Neural cell (in vitro differentiated cells): ENCODE data around the gene KCNQ5. TPM values are rescaled to one million over a fixed set of nuclear protein-coding genes. Genes with fewer than 3 reads are reported as not detected.

Source experiments
- H2AFZ ChIP-seq: fragments of 200-600, 300-800 bp; sonication (generic), shearing (Covaris generic); 2 replicates; pipeline ENCODE4 v1.6.0; 2014; ENCODE audit warnings: low read depth, mild to moderate bottlenecking, antibody characterized with exemption, low read length, moderate library complexity
- H3F3A ChIP-seq: fragments of 200-600 bp; shearing (Covaris generic); 2 replicates; pipeline ENCODE4 v1.6.1; 2016; ENCODE audit warnings: mild to moderate bottlenecking, moderate library complexity, mixed read lengths, antibody characterized with exemption, low read length; ENCODE audit not compliant: insufficient read depth, poor library complexity, severe bottlenecking
- H3K27ac ChIP-seq: fragments of 200-600, 300-800 bp; sonication (generic), shearing (Covaris generic); 2 replicates; pipeline ENCODE4 v1.5.1; 2014; ENCODE audit warnings: mild to moderate bottlenecking, low read length, moderate library complexity
- H3K27me3 ChIP-seq: fragments of 300-800, 200-600 bp; sonication (generic), shearing (Covaris generic); 2 replicates; pipeline ENCODE4 v1.6.0; 2014; ENCODE audit warnings: mild to moderate bottlenecking, low read depth, low read length, moderate library complexity; ENCODE audit not compliant: insufficient read depth
- H3K36me3 ChIP-seq: fragments of 300-800, 200-600 bp; sonication (generic), shearing (Covaris generic); 2 replicates; pipeline ENCODE4 v1.5.1; 2014; ENCODE audit warnings: mild to moderate bottlenecking, antibody characterized with exemption, low read length, moderate library complexity; ENCODE audit not compliant: insufficient read depth
- H3K4me2 ChIP-seq: fragments of 300-800, 200-600 bp; sonication (generic), shearing (Covaris generic); 2 replicates; pipeline ENCODE4 v1.6.0; 2014; ENCODE audit warnings: mild to moderate bottlenecking, low read length
- H3K4me3 ChIP-seq: fragments of 300-800, 200-600 bp; sonication (generic), shearing (Covaris generic); 2 replicates; pipeline ENCODE4 v1.5.1; 2014; ENCODE audit warnings: mild to moderate bottlenecking, low read length, moderate library complexity
- H3K79me2 ChIP-seq: fragments of 200-600 bp; shearing (Covaris generic); replicated peaks from 2 replicates; pipeline ENCODE4 v1.6.0; 2014; ENCODE audit warnings: mild to moderate bottlenecking, low read length, moderate library complexity; ENCODE audit not compliant: insufficient read depth
- H3K9ac ChIP-seq: fragments of 300-800, 200-600 bp; sonication (generic), shearing (Covaris generic); 2 replicates; pipeline ENCODE4 v1.6.1; 2016; ENCODE audit warnings: mild to moderate bottlenecking, low read length, mixed read lengths
- H3K9me2 ChIP-seq: fragments of 200-600 bp; shearing (Covaris generic); 2 replicates; pipeline ENCODE4 v1.6.1; 2016; ENCODE audit warnings: mild to moderate bottlenecking, low read length, mixed read lengths; ENCODE audit not compliant: insufficient read depth
- H3K9me3 ChIP-seq: fragments of 200-600, 300-800 bp; sonication (generic), shearing (Covaris generic); 2 replicates; pipeline ENCODE4 v1.6.1; 2016; ENCODE audit warnings: mild to moderate bottlenecking, mixed run types, low read length, moderate library complexity, mixed read lengths
- H4K20me1 ChIP-seq: fragments of 200-600 bp; shearing (Covaris generic); 2 replicates; pipeline ENCODE4 v1.6.1; 2016; ENCODE audit warnings: mild to moderate bottlenecking, mixed run types; ENCODE audit not compliant: insufficient read depth
- CTCF ChIP-seq: fragments of 450-650 bp; IDR thresholded peaks from 2 replicates; pipeline ENCODE4 v1.5.1; 2014; ENCODE audit warnings: antibody characterized with exemption, mild to moderate bottlenecking, moderate library complexity; ENCODE audit not compliant: poor library complexity, severe bottlenecking
- EP300 ChIP-seq: fragments of 450-650 bp; conservative IDR thresholded peaks from 2 replicates; pipeline ENCODE4 v1.6.1; 2014; ENCODE audit warnings: antibody characterized with exemption, mild to moderate bottlenecking, moderate library complexity; ENCODE audit not compliant: poor library complexity, severe bottlenecking
- EZH2 ChIP-seq: fragments of 200-600, 300-800 bp; shearing (Covaris generic), sonication (generic); IDR thresholded peaks from 2 replicates; pipeline ENCODE4 v1.6.1; 2014; ENCODE audit warnings: antibody characterized with exemption, low read length, borderline replicate concordance, mild to moderate bottlenecking; ENCODE audit not compliant: insufficient read depth, poor library complexity, severe bottlenecking
- MXI1 ChIP-seq: fragments of 450-650 bp; conservative IDR thresholded peaks from 2 replicates; pipeline ENCODE4 v1.6.1; 2014; ENCODE audit warnings: antibody characterized with exemption, mild to moderate bottlenecking; ENCODE audit not compliant: poor library complexity, severe bottlenecking
- POLR2AphosphoS5 ChIP-seq: IDR thresholded peaks from 2 replicates; pipeline ENCODE4 v1.6.1; 2012
- RAD21 ChIP-seq: fragments of 450-650 bp; conservative IDR thresholded peaks from 2 replicates; pipeline ENCODE4 v1.6.1; 2014; ENCODE audit warnings: antibody characterized with exemption, mild to moderate bottlenecking, moderate library complexity
- REST ChIP-seq: IDR thresholded peaks from 2 replicates; pipeline ENCODE4 v1.6.1; 2012; ENCODE audit warnings: borderline replicate concordance
- SMC3 ChIP-seq: fragments of 450-650 bp; conservative IDR thresholded peaks from 2 replicates; pipeline ENCODE4 v1.6.1; 2014; ENCODE audit warnings: antibody characterized with exemption, mild to moderate bottlenecking, moderate library complexity; ENCODE audit not compliant: poor library complexity
- TAF1 ChIP-seq: IDR thresholded peaks from 2 replicates; pipeline ENCODE4 v1.6.1; 2012; ENCODE audit warnings: low read depth
- polyA plus RNA-seq: library from polyadenylated mRNA; depleted of rRNA; stranded (reverse); fragments of >200 nt; gene quantifications from 2 replicates; pipeline ENCODE4 v1.2.3, GENCODE V29; 2014

KCNQ5 gene
- polyA plus RNA-seq, 1 donor from 2014 or later, result 0.30 TPM

GRCh38 chr6:73216859-73217258, 595.0 kb downstream of the KCNQ5 start:
- Histone ChIP-seq H4K20me1 (no peaks in the 10 kb centered on the region), H3K27me3 (no peaks in the 10 kb centered on the region), H3K9me3 (no peaks in the 10 kb centered on the region), H3K27ac (no peak overlapping the region), H2AFZ (no peak overlapping the region), H3F3A (no peaks in the 10 kb centered on the region), H3K4me2 (no peak overlapping the region), H3K4me3 (no peak overlapping the region), H3K36me3 (no peaks in the 10 kb centered on the region), H3K9me2 (no peaks in the 10 kb centered on the region), H3K79me2 (no peaks in the 10 kb centered on the region), H3K9ac (no peak overlapping the region)
- TF ChIP-seq CTCF (no peak), EP300 (no peak), TAF1 (no peak), REST (no peak), EZH2 (no peak), RAD21 (no peak), POLR2AphosphoS5 (no peak), SMC3 (no peak), MXI1 (no peak)

- Histone ChIP-seq H3K27ac (no peak within 1 kb of the TSS), H3K27me3 (no peaks in the 10 kb centered on the region), H4K20me1 (no peaks in the 10 kb centered on the region), H3K4me3 (no peak within 1 kb of the TSS), H3K36me3 (no peaks in the 10 kb centered on the region), H3K4me2 (no peak within 1 kb of the TSS), H3K79me2 (no peaks in the 10 kb centered on the region), H3K9ac (no peak within 1 kb of the TSS), H3K9me3 (no peaks in the 10 kb centered on the region), H3K9me2 (no peaks in the 10 kb centered on the region), H2AFZ (no peak within 1 kb of the TSS), H3F3A (no peaks in the 10 kb centered on the region)
- no peak for TF ChIP-seq REST
- TF ChIP-seq POLR2AphosphoS5, result no peak
- no peak for TF ChIP-seq RAD21
- no peak for TF ChIP-seq TAF1
- no peak for TF ChIP-seq EZH2
- TF ChIP-seq EP300, result no peak
Observed at GRCh38 chr6:73225396-73225795, 603.5 kb downstream of the KCNQ5 start, which contains the start of gene KHDC1L. TSS of gene KHDC1L (minus strand) at chr6:73225496. CDS start at chr6:73225408, 88 bp downstream.
